ENCODE results near the gene FOXF1. TPM values are rescaled to one million over a fixed set of nuclear protein-coding genes. Genes with fewer than 3 reads are reported as not detected.

FOXF1 gene
- total and polyA plus RNA-seq, 3 experiments from 2014 or later: not detected

DNA sequence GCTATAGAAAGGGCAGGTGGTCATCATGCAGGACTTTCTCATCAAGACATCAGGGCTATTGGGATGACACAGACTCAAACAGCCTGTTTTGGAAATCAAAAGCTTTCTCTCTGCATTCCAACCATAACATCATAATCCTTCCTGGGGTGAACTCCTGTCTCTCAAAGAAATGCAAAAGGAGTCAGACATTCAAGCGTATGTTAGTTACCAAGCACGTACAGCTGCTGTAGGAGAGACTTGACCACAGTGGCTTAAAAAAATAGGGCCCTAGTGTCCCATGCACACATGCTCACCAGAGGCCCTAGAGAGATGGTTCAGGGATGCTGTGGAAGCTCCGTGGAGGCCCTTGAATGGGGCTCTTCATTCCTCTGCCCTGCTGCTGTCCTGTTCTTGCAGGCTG lies 24.6 kb upstream of the FOXF1 start:
- Mint-ChIP-seq H3K4me1 (no peaks in the 10 kb centered on the region), H3K36me3 (no peaks in the 10 kb centered on the region), H3K27ac (no peak overlapping the region), H3K9me3 (peaks cover 0 to 12% (median 4%) of the 10 kb centered on the region in 5 donors), H3K4me3 (no peak overlapping the region), H3K27me3 (peaks cover 33 to 56% of the 10 kb centered on the region in 2 donors)
- ChIA-PET POLR2A (no interaction called here), CTCF (no interaction called here)
- H3K4me3 ChIP-seq (ENCODE audit: low read length): no peak overlapping the region
- H3K27me3 ChIP-seq (ENCODE audit: insufficient read depth, low read length, poor library complexity, severe bottlenecking): no peaks in the 10 kb centered on the region
- no peaks in the 10 kb centered on the region for H3K9me3 ChIP-seq (ENCODE audit: low read length)
- no peak for DNase-seq
- no peaks in the 10 kb centered on the region for H3K36me3 ChIP-seq (ENCODE audit: insufficient read depth, low read length)
- no peaks in the 10 kb centered on the region for H3K4me1 ChIP-seq (ENCODE audit: insufficient read depth, low read length)
- no peak overlapping the region for H3K27ac ChIP-seq (ENCODE audit: low read depth, low read length)

DNA sequence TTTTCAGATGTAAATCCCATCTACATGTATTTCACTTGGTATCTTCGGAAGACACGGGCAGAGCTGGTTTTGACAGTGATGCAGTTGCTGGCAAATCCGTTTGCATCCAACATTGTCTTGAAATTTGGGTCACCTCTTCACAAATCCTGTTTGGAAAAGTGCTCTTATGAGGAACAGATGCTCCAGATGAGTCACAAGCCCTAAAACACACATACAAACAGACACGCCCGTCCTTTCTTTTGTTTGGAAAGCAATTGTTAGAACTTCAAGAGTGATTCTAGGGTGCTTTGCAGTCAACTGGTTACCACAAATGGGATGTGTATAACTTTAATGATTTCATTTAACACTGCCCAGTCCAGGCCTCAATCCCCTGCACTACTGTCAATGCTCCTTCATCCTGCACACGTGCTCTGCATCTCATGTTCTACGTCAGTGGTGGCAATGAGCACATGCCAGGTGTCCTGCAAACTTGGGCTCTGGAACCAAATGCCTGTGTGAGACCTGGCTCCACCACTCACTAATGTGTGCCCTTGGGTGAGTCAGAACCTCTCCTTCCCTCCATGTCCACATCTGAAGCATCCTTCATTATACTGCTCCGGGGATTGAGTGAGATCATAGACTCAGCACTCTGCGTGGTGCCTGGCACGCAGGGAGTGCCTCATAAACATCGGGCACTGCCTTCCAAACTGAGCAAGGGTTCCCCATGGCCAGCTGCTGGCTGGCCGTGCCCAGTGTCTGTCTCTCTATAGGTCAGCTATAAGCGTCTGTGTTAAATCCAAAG lies 19.3 kb upstream of the FOXF1 start:
- H3K4me3 Mint-ChIP-seq: no peak overlapping the region
- POLR2A ChIA-PET: no interaction called here
- H3K27me3 ChIP-seq (ENCODE audit: insufficient read depth, low read length, poor library complexity, severe bottlenecking): peaks cover 5% of the 10 kb centered on the region
- H3K36me3 ChIP-seq (ENCODE audit: insufficient read depth, low read length): no peaks in the 10 kb centered on the region
- no peaks in the 10 kb centered on the region for H3K4me1 ChIP-seq (ENCODE audit: insufficient read depth, low read length)
- H3K4me3 ChIP-seq (ENCODE audit: low read length): no peak overlapping the region
- no peaks in the 10 kb centered on the region for H3K4me1 Mint-ChIP-seq
- H3K27me3 Mint-ChIP-seq: peaks cover 38 to 76% of the 10 kb centered on the region in 2 donors
- H3K9me3 ChIP-seq (ENCODE audit: low read length): no peaks in the 10 kb centered on the region
- H3K36me3 Mint-ChIP-seq: no peaks in the 10 kb centered on the region
- CTCF ChIA-PET: no interaction called here
- H3K27ac Mint-ChIP-seq: no peak overlapping the region
- no peak overlapping the region for H3K27ac ChIP-seq (ENCODE audit: low read depth, low read length)
- DNase-seq: no peak
- H3K9me3 Mint-ChIP-seq: peaks cover 0 to 1% (median 0%) of the 10 kb centered on the region in 5 donors

DNA sequence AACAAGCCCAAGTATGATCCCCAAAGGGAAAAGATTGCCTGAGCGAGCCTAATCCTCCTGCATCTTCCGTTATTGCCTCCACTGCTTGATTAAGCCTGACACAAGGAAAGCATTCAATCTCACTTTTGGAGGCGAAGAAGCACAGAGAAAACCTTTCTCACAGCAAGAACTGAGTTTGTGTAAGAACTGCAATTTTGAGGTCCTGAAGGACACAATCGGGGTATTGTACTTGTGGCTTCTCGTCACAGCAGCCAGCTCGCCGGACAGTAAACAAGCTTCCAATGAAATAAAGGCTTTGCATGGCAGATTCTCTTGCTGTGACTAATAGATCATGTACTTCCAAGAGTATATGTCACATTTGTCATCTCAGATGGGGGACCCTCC lies 18.7 kb upstream of the FOXF1 start:
- DNase-seq: no peak
- POLR2A ChIA-PET: no interaction called here
- Mint-ChIP-seq H3K27ac (no peak overlapping the region), H3K36me3 (no peaks in the 10 kb centered on the region), H3K4me1 (no peaks in the 10 kb centered on the region), H3K27me3 (peaks cover 37 to 77% of the 10 kb centered on the region in 2 donors), H3K9me3 (peaks cover 0 to 1% (median 0%) of the 10 kb centered on the region in 5 donors), H3K4me3 (no peak overlapping the region)
- H3K4me1 ChIP-seq (ENCODE audit: insufficient read depth, low read length): no peaks in the 10 kb centered on the region
- peaks cover 5% of the 10 kb centered on the region for H3K27me3 ChIP-seq (ENCODE audit: insufficient read depth, low read length, poor library complexity, severe bottlenecking)
- no peak overlapping the region for H3K4me3 ChIP-seq (ENCODE audit: low read length)
- H3K27ac ChIP-seq (ENCODE audit: low read depth, low read length): no peak overlapping the region
- no peaks in the 10 kb centered on the region for H3K9me3 ChIP-seq (ENCODE audit: low read length)
- no peaks in the 10 kb centered on the region for H3K36me3 ChIP-seq (ENCODE audit: insufficient read depth, low read length)
- CTCF ChIA-PET: no interaction called here

DNA sequence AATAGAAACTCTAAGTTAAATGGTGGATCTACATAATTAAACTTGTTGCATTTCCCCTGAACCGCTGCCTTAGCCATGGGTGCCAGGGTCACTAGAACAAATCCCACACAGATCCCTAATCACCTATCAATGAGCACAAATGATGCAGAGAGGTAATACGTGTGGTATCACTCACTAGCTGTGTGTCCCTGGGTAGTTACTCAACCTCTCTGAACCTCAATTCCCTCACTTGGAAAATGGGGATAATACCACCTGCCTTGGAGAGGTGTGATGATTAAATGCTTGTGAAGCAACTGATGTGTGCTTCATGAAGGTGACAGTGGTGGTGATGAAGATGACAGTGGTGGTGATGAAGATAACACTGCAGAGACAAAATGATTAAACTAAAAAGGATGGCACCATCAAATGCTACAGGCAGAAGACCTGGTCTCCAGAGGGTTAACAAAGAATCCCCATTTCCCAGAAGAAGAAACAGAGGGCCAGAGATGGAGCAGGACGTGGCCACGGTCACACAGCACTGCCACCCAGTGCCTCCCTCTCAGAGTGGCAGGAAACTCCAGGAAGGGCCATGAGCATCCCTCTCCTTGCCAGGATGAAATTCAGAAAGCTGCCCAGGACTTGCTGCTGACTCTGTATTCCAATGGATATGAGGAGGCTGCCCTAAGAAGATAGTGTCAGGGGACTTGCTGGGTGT lies 17.9 kb upstream of the FOXF1 start:
- Mint-ChIP-seq H3K36me3 (no peaks in the 10 kb centered on the region), H3K27ac (no peak overlapping the region), H3K4me3 (no peak overlapping the region), H3K9me3 (peaks cover 0 to 1% (median 0%) of the 10 kb centered on the region in 5 donors), H3K4me1 (no peaks in the 10 kb centered on the region), H3K27me3 (peaks cover 41 to 82% of the 10 kb centered on the region in 2 donors)
- H3K4me3 ChIP-seq (ENCODE audit: low read length): no peak overlapping the region
- no peaks in the 10 kb centered on the region for H3K4me1 ChIP-seq (ENCODE audit: insufficient read depth, low read length)
- H3K36me3 ChIP-seq (ENCODE audit: insufficient read depth, low read length): no peaks in the 10 kb centered on the region
- H3K9me3 ChIP-seq (ENCODE audit: low read length): no peaks in the 10 kb centered on the region
- ChIA-PET CTCF (no interaction called here), POLR2A (no interaction called here)
- no peak for DNase-seq
- H3K27me3 ChIP-seq (ENCODE audit: insufficient read depth, low read length, poor library complexity, severe bottlenecking): peaks cover 9% of the 10 kb centered on the region
- H3K27ac ChIP-seq (ENCODE audit: low read depth, low read length): no peak overlapping the region

DNA sequence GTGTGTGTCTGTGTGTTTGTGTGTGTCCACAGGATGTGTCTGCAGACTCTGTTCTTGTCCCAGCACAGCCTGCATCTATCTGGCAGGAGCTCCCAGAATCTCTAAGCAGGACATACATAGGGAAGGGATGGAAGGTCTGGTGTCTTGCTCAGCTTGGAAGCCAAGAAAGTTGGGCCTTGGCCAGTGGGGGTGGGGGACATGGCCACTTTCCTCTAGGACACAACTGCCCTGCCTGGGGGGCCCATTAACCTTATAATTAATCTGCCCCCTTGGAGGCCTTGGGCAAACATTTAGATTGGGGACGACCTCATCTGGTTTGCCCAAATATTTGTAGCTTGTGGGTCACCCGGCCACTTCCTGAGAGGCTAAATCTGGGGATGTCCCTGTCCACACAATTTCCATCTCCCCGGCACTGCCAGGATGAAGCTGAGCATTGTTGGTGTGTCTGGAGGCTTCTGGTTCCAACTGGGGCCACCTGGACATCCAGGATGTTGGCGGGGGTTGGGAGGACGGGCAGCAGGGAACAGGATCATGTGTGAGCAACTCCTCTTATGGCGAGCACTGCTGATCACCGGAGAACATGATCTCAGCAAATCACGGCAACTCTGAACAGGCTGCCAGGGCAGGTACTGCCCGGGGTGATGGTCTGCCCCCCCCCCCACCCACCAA lies 17.2 kb upstream of the FOXF1 start:
- H3K4me1 ChIP-seq (ENCODE audit: insufficient read depth, low read length): no peaks in the 10 kb centered on the region
- no peak overlapping the region for H3K4me3 ChIP-seq (ENCODE audit: low read length)
- Mint-ChIP-seq H3K9me3 (peaks cover 0 to 1% (median 0%) of the 10 kb centered on the region in 5 donors), H3K4me3 (no peak overlapping the region), H3K4me1 (no peaks in the 10 kb centered on the region), H3K36me3 (no peaks in the 10 kb centered on the region), H3K27me3 (peaks cover 41 to 81% of the 10 kb centered on the region in 2 donors), H3K27ac (no peak overlapping the region)
- CTCF ChIA-PET: no interaction called here
- H3K27me3 ChIP-seq (ENCODE audit: insufficient read depth, low read length, poor library complexity, severe bottlenecking): peaks cover 9% of the 10 kb centered on the region
- no peaks in the 10 kb centered on the region for H3K9me3 ChIP-seq (ENCODE audit: low read length)
- H3K36me3 ChIP-seq (ENCODE audit: insufficient read depth, low read length): no peaks in the 10 kb centered on the region
- POLR2A ChIA-PET: no interaction called here
- no peak for DNase-seq
- no peak overlapping the region for H3K27ac ChIP-seq (ENCODE audit: low read depth, low read length)

DNA sequence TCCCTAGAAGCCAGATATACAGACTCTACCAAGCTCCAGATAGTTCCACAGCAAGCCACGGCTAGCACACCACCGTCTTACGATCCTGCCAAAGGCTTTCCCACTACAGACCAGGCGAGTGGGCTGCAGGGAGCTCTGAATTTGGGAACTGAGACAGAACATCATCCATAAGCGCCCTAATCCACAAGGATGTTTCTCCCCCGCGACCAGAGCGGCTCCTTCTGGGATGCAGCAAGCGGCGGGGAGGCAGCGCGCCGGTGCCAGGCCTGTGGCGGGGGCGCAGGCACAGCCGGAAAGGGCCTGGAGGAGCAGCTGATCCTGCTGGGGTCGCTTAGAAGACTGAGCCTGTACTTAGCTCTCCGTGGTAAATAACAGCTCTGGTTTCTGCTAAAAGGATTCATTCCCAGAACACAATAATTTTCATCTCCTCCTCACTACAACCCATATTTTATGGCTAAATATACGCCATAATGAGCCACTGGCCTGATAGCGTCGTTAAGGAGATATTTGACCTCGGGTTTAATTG lies 16.2 kb upstream of the FOXF1 start:
- Histone ChIP-seq H3K27ac (ENCODE audit: low read depth, low read length) (no peak overlapping the region), H3K4me1 (ENCODE audit: insufficient read depth, low read length) (no peaks in the 10 kb centered on the region), H3K36me3 (ENCODE audit: insufficient read depth, low read length) (no peaks in the 10 kb centered on the region), H3K4me3 (ENCODE audit: low read length) (no peak overlapping the region), H3K9me3 (ENCODE audit: low read length) (no peaks in the 10 kb centered on the region), H3K27me3 (ENCODE audit: insufficient read depth, low read length, poor library complexity, severe bottlenecking) (peaks cover 9% of the 10 kb centered on the region)
- Mint-ChIP-seq H3K27me3 (peaks cover 45 to 79% of the 10 kb centered on the region in 2 donors), H3K9me3 (peaks cover 0 to 1% (median 0%) of the 10 kb centered on the region in 5 donors), H3K36me3 (no peaks in the 10 kb centered on the region), H3K4me3 (no peak overlapping the region), H3K27ac (no peak overlapping the region), H3K4me1 (no peaks in the 10 kb centered on the region)
- CTCF ChIA-PET: no interaction called here
- DNase-seq: no peak
- POLR2A ChIA-PET: no interaction called here

DNA sequence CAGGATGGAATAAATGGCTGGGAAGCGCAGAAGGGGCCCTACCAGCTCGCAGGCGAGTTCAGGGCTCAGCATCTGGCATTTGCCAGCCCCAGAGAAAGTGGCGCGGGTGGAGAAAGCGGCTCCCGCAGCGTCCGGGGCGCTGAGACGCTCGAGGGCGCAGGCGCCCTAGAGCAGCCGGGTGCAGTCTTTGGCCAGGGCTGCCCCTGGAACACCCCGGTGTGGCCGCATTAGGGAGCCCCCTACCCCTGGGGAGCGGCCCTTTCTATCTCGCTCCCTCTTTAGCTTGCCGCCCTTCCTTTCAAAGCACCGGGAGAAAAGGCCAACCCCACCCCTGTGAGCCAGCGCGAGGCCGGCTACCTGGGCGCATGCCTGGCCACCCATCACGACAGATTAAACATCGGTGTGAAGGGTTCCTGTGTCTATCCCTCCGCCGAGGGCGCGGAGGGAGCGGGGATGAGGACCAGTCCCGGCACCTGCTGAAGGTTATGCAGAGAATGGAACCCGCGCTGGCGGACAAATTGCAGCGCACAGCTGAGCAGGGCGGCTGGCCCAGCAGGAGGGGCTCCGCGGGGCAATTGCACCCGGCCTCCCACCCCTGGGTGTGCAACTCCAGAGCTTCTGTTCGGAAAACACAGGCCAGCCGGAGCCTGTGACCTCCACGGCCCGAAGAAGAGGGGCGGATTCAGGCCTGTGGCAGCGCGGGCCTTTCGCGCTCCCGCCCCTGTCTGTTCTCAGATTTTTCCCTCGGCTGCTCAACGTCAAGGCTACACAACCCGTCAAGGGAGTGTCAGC lies 15.6 kb upstream of the FOXF1 start:
- H3K27me3 Mint-ChIP-seq: peaks cover 46 to 81% of the 10 kb centered on the region in 2 donors
- Histone ChIP-seq H3K4me3 (ENCODE audit: low read length) (no peak overlapping the region), H3K36me3 (ENCODE audit: insufficient read depth, low read length) (no peaks in the 10 kb centered on the region), H3K27ac (ENCODE audit: low read depth, low read length) (no peak overlapping the region), H3K4me1 (ENCODE audit: insufficient read depth, low read length) (no peaks in the 10 kb centered on the region), H3K9me3 (ENCODE audit: low read length) (no peaks in the 10 kb centered on the region), H3K27me3 (ENCODE audit: insufficient read depth, low read length, poor library complexity, severe bottlenecking) (peaks cover 9% of the 10 kb centered on the region)
- CTCF ChIA-PET: no interaction called here
- POLR2A ChIA-PET: no interaction called here
- no peak for DNase-seq
- no peak overlapping the region for H3K27ac Mint-ChIP-seq
- H3K4me3 Mint-ChIP-seq: no peak overlapping the region
- H3K4me1 Mint-ChIP-seq: no peaks in the 10 kb centered on the region
- peaks cover 0 to 1% (median 0%) of the 10 kb centered on the region in 5 donors for H3K9me3 Mint-ChIP-seq
- no peaks in the 10 kb centered on the region for H3K36me3 Mint-ChIP-seq

Data from CD8-positive, alpha-beta memory T cell (primary cell).